K562 (cell line): ENCODE measurements around the gene PRMT7.

ENCODE experiments used
- CREB5 ChIP-seq: fragments of 250-450 bp; sonication (Bioruptor Pico); IDR thresholded peaks from 2 replicates; pipeline ENCODE4 v1.5.0; 2020; ENCODE audit warnings: mild to moderate bottlenecking
- EGR1 ChIP-seq: fragments of 450-650 bp; conservative IDR thresholded peaks from 2 replicates; pipeline ENCODE4 v1.6.1; 2017; ENCODE audit warnings: mild to moderate bottlenecking
- FOXA1 ChIP-seq: fragments of 450-650 bp; IDR thresholded peaks from 2 replicates; pipeline ENCODE4 v1.6.1; 2016; ENCODE audit warnings: mild to moderate bottlenecking, borderline replicate concordance
- HDAC2 ChIP-seq: fragments of 450-650 bp; IDR thresholded peaks from 2 replicates; pipeline ENCODE4 v1.6.1; 2016; ENCODE audit warnings: mild to moderate bottlenecking
- NR3C1 ChIP-seq: sonication (generic); formaldehyde crosslinking; IDR thresholded peaks from 2 replicates; pipeline ENCODE4 v1.8.1; 2022; ENCODE audit warnings: missing genetic modification reagents
- POLR2A ChIP-seq: fragments of 450-650 bp; conservative IDR thresholded peaks from 2 replicates; pipeline ENCODE4 v1.6.1; 2016
- SREBF1 ChIP-seq: fragments of 150-350 bp; IDR thresholded peaks from 2 replicates; pipeline ENCODE4 v1.6.1; 2014; ENCODE audit warnings: antibody characterized with exemption, low read depth, low read length, borderline replicate concordance
- TBP ChIP-seq: optimal IDR thresholded peaks from 2 replicates; pipeline ENCODE3; 2011; ENCODE audit warnings: low read depth, low read length, improper control_type of control experiment
- YY1 ChIP-seq, 3 experiments: IDR thresholded peaks; 2 replicates each; pipeline ENCODE4 v1.6.1; 2011; ENCODE audit warnings: low read length in 2 of 3, mild to moderate bottlenecking in 2 of 3, moderate library complexity in 2 of 3, borderline replicate concordance in 1 of 3, control low read depth in 1 of 3, low read depth in 1 of 3; ENCODE audit not compliant: insufficient read depth in 3 of 3, insufficient replicate concordance in 2 of 3, control insufficient read depth in 1 of 3, insufficient read length in 1 of 3; ENCODE audit errors: extremely low read depth in 1 of 3
- ZNF639 ChIP-seq, 2 experiments: fragments of 200-800 bp in 1 of 2; sonication (Bioruptor generic) in 1 of 2; sonication (generic) in 1 of 2; formaldehyde crosslinking in 1 of 2; IDR thresholded peaks in 1 of 2; conservative IDR thresholded peaks in 1 of 2; 2 replicates each; pipeline versions ENCODE4 v1.5.0 to v1.6.1; 2016 to 2020; ENCODE audit warnings: missing compliant biosample characterization in 1 of 2, missing genetic modification characterization in 1 of 2, missing genetic modification reagents in 1 of 2
- TF ChIP-seq, protein P1 (sequence below), 3 experiments: IDR thresholded peaks in 2 of 3; conservative IDR thresholded peaks in 1 of 3; 2 replicates each; pipeline ENCODE4 v1.5.1; 2011 to 2012; ENCODE audit warnings: low read length in 3 of 3, mild to moderate bottlenecking in 3 of 3, control low read depth in 2 of 3, improper control_type of control experiment in 1 of 3, inconsistent platforms in 1 of 3, low read depth in 1 of 3, mixed read lengths in 1 of 3, moderate library complexity in 1 of 3; ENCODE audit not compliant: insufficient read depth in 2 of 3
- TF ChIP-seq, protein P2 (sequence below): sonication (generic); formaldehyde crosslinking; IDR thresholded peaks from 2 replicates; pipeline ENCODE4 v1.8.1; 2023; ENCODE audit warnings: mild to moderate bottlenecking, missing genetic modification reagents, moderate library complexity

DNA sequence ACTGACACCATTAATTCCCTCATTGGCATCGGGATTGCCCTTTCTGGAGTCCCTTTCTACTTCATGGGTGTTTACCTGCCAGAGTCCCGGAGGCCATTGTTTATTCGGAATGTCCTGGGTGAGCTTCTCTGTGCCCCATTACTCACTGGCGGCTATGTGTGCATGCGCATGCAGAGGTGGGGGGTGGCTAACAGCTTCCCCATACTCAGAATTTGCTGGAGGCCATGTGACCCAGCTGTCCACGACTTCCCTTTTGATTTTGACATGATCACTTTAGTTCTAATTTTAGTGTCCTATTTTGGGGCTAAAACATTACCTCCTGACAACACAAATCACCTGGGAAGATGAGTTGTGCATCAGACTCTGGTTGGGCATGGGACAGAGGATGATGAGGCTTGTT is 14.1 kb upstream of the PRMT7 start:
- TF ChIP-seq YY1 (IDR thresholded peaks at IDR 0.05; ENCODE audit: borderline replicate concordance in 1 of 3, control insufficient read depth in 1 of 3, extremely low read depth in 1 of 3, insufficient read depth in 3 of 3, insufficient read length in 1 of 3, insufficient replicate concordance in 2 of 3, low read depth in 1 of 3, low read length in 2 of 3) (no peak), ZNF639 (CRISPR knock-in tag; conservative IDR thresholded peaks at IDR 0.05 in 1 of 2, IDR thresholded peaks at IDR 0.05 in 1 of 2) (no peak), CREB5 (CRISPR knock-in tag) (no peak), POLR2A (no peak), EGR1 (no peak), NR3C1 (CRISPR knock-in tag) (no peak), SREBF1 (no peak), HDAC2 (no peak), TBP (no peak), FOXA1 (no peak)
- TF ChIP-seq, protein P1, sequence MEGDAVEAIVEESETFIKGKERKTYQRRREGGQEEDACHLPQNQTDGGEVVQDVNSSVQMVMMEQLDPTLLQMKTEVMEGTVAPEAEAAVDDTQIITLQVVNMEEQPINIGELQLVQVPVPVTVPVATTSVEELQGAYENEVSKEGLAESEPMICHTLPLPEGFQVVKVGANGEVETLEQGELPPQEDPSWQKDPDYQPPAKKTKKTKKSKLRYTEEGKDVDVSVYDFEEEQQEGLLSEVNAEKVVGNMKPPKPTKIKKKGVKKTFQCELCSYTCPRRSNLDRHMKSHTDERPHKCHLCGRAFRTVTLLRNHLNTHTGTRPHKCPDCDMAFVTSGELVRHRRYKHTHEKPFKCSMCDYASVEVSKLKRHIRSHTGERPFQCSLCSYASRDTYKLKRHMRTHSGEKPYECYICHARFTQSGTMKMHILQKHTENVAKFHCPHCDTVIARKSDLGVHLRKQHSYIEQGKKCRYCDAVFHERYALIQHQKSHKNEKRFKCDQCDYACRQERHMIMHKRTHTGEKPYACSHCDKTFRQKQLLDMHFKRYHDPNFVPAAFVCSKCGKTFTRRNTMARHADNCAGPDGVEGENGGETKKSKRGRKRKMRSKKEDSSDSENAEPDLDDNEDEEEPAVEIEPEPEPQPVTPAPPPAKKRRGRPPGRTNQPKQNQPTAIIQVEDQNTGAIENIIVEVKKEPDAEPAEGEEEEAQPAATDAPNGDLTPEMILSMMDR (IDR thresholded peaks at IDR 0.05 in 2 of 3, conservative IDR thresholded peaks at IDR 0.05 in 1 of 3; ENCODE audit: insufficient read depth in 2 of 3, low read depth in 1 of 3, low read length in 3 of 3): no peak
- TF ChIP-seq, protein P2, sequence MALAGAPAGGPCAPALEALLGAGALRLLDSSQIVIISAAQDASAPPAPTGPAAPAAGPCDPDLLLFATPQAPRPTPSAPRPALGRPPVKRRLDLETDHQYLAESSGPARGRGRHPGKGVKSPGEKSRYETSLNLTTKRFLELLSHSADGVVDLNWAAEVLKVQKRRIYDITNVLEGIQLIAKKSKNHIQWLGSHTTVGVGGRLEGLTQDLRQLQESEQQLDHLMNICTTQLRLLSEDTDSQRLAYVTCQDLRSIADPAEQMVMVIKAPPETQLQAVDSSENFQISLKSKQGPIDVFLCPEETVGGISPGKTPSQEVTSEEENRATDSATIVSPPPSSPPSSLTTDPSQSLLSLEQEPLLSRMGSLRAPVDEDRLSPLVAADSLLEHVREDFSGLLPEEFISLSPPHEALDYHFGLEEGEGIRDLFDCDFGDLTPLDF (CRISPR knock-in tag): no peak
